SK-N-MC (cell line): ENCODE results near the gene CASP7.

Source experiments
- EZH2 ChIP-seq: fragments of 200-600 bp; sonication (generic); IDR thresholded peaks from one replicate; pipeline ENCODE4 v1.6.1; 2017; ENCODE audit warnings: antibody characterized with exemption
- FOXP2 ChIP-seq: optimal IDR thresholded peaks from 2 replicates; pipeline ENCODE3; 2011; ENCODE audit warnings: mild to moderate bottlenecking, moderate library complexity; ENCODE audit not compliant: insufficient read depth; ENCODE audit errors: extremely low read length, control extremely low read depth
- POLR2AphosphoS5 ChIP-seq: IDR thresholded peaks from 2 replicates; pipeline ENCODE4 v1.6.1; 2012; ENCODE audit warnings: mild to moderate bottlenecking, low read depth, low read length, borderline replicate concordance

- TF ChIP-seq EZH2, result no peak
- TF ChIP-seq FOXP2, result no peak
- TF ChIP-seq POLR2AphosphoS5, result no peak
Measured at GRCh38 chr10:113711142-113711541, 31.4 kb downstream of the CASP7 start.
